GM13977 (cell line): Measurements from ENCODE around the gene MAB21L1.

Experiments
- DNase-seq: peaks from one replicate; pipeline ENCODE4 v3.0.0; 2012; ENCODE audit warnings: low spot score
- in situ Hi-C: fragments of 300-500 bp; cut with MboI; formaldehyde crosslinking; loops from one replicate; pipeline ENCODE4 v1.12.0; 2022; ENCODE audit warnings: low sequenced_read_pairs, low pct_unique_long_range_greater_than_20kb, mixed read lengths, inconsistent platforms; ENCODE audit not compliant: unreplicated experiment
- TF ChIP-seq, protein P1 (sequence below): IDR thresholded peaks from 2 replicates; pipeline ENCODE4 v1.5.1; 2012; ENCODE audit warnings: mild to moderate bottlenecking, control low read depth; ENCODE audit not compliant: insufficient read depth; ENCODE audit errors: extremely low read depth, missing control alignments

Gene MAB21L1

DNA sequence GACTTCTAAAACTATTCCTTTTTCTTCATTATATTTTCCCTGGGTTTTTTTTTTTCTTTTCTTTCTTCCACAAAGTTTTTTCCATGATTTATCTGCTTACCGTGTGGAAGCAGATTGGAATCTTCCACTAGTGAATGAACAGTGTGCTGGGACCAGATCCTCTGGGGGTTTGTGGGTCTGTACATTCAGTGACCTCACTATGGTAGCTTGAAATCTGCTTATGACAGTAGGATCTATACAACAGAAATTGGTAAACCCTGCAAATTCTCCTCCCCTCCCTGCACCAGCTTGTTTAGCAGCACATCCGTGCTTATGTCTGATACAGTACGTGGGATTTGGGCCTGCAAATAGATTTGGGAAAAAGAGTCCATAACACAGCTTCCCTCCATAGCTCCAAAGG lies 26.0 kb upstream of the MAB21L1 start:
- DNase-seq, result no peak
- in situ Hi-C loops, result no loop called here
- TF ChIP-seq, protein P1, sequence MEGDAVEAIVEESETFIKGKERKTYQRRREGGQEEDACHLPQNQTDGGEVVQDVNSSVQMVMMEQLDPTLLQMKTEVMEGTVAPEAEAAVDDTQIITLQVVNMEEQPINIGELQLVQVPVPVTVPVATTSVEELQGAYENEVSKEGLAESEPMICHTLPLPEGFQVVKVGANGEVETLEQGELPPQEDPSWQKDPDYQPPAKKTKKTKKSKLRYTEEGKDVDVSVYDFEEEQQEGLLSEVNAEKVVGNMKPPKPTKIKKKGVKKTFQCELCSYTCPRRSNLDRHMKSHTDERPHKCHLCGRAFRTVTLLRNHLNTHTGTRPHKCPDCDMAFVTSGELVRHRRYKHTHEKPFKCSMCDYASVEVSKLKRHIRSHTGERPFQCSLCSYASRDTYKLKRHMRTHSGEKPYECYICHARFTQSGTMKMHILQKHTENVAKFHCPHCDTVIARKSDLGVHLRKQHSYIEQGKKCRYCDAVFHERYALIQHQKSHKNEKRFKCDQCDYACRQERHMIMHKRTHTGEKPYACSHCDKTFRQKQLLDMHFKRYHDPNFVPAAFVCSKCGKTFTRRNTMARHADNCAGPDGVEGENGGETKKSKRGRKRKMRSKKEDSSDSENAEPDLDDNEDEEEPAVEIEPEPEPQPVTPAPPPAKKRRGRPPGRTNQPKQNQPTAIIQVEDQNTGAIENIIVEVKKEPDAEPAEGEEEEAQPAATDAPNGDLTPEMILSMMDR, result no peak

DNA sequence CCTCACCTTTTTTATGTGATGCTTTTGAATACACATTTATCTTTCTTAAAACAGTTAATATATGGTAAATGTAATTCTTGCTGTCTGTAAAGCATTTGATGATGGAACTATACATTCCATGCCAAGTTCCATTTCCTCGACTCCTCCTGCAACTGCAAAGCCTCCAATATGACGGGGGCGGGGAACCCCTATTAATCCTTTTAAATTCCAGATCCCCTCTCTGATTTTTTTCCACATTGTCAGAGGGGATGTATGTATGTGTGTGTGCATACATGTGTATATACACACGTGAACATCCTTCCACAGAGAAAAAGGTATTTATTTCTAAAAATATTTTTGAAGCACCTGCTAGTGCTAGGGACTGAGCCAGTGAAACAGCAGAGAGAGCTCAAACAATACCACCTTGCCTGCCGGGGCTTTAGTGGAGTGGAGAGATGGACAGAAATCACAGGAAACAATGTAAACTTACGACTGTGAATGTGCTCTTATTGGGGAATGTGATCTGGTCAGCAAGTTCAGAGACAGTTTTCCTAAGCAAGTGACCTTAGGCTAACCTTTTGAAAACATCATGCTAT lies 25.3 kb upstream of the MAB21L1 start:
- DNase-seq, result no peak
- TF ChIP-seq, protein P1, result no peak
- in situ Hi-C loops, result no loop called here

DNA sequence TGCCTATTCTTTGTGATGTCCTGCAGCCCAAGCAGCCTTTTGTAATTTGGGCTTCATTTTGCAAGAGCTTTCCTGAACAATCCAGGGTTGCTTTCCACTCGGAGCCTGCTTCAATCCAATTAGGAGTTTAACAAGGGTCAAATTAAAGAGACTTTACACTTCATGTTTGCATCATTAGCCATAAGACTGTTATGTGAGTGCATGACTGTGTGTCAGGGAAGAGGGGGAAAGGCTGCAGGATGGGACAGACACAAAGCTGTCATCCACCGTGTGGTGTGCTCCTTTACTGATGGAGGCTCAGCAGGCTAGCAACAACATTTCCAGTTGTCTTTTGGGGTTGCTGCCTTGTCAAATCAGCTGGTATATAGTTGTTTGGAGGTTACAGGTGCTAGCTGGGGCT lies 23.7 kb upstream of the MAB21L1 start:
- in situ Hi-C loops, result no loop called here
- TF ChIP-seq, protein P1, result no peak
- DNase-seq, result no peak

DNA sequence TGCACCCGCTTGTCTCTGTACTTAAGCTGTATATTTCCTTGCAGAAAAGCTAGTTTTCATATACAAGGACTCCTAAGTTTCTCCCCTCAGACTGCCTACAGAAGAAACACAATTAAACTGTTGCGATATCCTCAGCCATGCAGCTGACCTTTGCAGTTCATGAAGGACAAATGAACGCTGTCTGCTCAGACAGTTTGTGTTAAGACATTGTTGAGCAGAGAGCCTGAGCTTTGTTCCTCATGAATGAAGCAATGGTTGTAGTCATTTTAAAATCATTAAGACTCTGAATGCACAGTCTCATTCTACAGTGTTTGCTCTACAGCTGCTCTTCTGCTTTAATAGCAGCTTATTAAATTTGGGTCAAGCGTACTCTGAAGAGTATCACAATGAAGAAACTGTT lies 23.2 kb upstream of the MAB21L1 start:
- in situ Hi-C loops, result no loop called here
- TF ChIP-seq, protein P1, result no peak
- no peak for DNase-seq

DNA sequence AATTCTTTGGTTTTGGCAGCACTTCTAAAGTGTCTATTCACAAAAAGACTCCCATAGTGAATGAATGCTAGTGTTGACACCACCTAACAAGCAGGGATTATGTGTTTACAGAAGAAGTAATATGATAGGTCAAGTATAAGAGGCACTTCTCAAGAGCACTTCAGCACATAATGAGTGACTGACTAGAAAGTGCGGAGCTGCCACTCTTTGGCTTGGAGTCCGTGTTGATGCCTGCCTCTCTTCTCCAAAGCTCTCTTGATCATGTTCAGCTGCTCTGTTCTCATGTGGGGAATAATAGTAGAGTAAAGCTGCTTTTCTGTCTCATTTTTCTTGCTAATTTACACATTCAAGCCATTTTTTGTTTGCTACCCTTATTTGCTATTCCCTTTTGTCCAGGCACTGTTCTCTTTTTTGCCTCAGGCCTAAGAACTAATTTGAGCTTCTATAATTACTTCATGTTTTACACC lies 22.7 kb upstream of the MAB21L1 start:
- in situ Hi-C loops, result no loop called here
- DNase-seq, result no peak
- TF ChIP-seq, protein P1, result no peak

DNA sequence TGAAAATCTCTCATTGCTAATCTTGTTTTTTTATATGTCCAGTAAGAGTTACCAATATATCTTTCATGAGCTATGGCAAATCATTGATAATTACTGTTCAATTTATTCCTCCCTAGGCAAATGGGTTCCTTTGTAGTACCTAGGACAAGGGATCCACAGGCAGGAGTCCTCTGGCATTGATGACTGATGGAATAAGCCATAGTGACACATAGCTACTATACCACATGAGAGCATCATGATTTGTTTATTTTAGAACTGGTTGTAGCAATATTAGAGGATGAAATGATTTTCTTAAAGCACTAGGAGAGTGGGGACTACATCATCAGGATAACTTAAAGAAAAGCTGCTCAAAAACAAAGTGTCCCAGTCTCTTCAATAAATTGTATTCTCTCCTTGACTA lies 21.7 kb upstream of the MAB21L1 start:
- in situ Hi-C loops, result no loop called here
- DNase-seq, result no peak
- TF ChIP-seq, protein P1, result no peak
